Heart left ventricle (tissue), 16 donors: ENCODE data around the gene CACNA1C. TPM values are rescaled to one million over a fixed set of nuclear protein-coding genes. Genes with fewer than 3 reads are reported as not detected.
A peak's percentile ranks its signal among the peaks of the same experiment; 100 is the strongest.

Source experiments
- ATAC-seq, 4 donors: fragments of 200-7000 bp; cut with Tn5 transposase; one replicate each; pipeline ENCODE4 v1.9.1; 2020 to 2022; ENCODE audit warnings: moderate library complexity in 4 of 4, mild to moderate bottlenecking in 3 of 4, moderate number of reproducible peaks in 1 of 4
- DNase-seq, 5 donors: peaks; one replicate each; pipeline ENCODE4 v3.0.0-alpha.2; 2020
- H3K27ac ChIP-seq, 12 donors: fragments of 200-600 bp; sonication (generic) in 4 of 12; one replicate each; pipeline versions ENCODE4 v1.5.0 to v1.8.0; 2016 to 2022; ENCODE audit warnings: mild to moderate bottlenecking in 2 of 12
- H3K27me3 ChIP-seq, 9 donors: fragments of 200-600 bp; sonication (generic) in 2 of 9; one replicate each; pipeline versions ENCODE4 v1.5.1 to v1.8.0; 2016 to 2022; ENCODE audit warnings: mild to moderate bottlenecking in 3 of 9
- H3K36me3 ChIP-seq, 9 donors: fragments of 200-600 bp; sonication (generic) in 2 of 9; one replicate each; pipeline versions ENCODE4 v1.5.0 to v1.8.0; 2018 to 2022; ENCODE audit warnings: mild to moderate bottlenecking in 2 of 9
- H3K4me1 ChIP-seq, 12 donors: fragments of 200-600 bp; sonication (generic) in 4 of 12; one replicate each; pipeline versions ENCODE4 v1.5.0 to v1.8.0; 2016 to 2022; ENCODE audit warnings: mild to moderate bottlenecking in 3 of 12
- H3K4me3 ChIP-seq, 12 donors: fragments of 200-600 bp; sonication (generic) in 4 of 12; one replicate each; pipeline versions ENCODE4 v1.5.0 to v1.8.0; 2017 to 2022; ENCODE audit warnings: mild to moderate bottlenecking in 9 of 12, moderate library complexity in 4 of 12
- H3K9me3 ChIP-seq, 12 donors: fragments of 200-600 bp; sonication (generic) in 4 of 12; one replicate each; pipeline versions ENCODE4 v1.5.0 to v1.8.0; 2016 to 2022; ENCODE audit warnings: mild to moderate bottlenecking in 1 of 12
- CTCF ChIP-seq, 12 donors: fragments of 200-600 bp; sonication (generic) in 4 of 12; IDR thresholded peaks; one replicate each; pipeline versions ENCODE4 v1.5.0 to v1.8.0; 2018 to 2022; ENCODE audit warnings: antibody characterized with exemption in 12 of 12, mild to moderate bottlenecking in 5 of 12
- POLR2A ChIP-seq, 2 donors: fragments of 450-650 bp; IDR thresholded peaks; one replicate each; pipeline ENCODE4 v1.6.1; 2017; ENCODE audit warnings: antibody characterized with exemption in 2 of 2, mild to moderate bottlenecking in 2 of 2, moderate library complexity in 2 of 2
- WGBS, 4 donors: extraction: QIAGEN DNeasy Blood & Tissue Kit in 2 of 4; methylation state at CpG; one replicate each; pipeline versions ENCODE4 v1.1.5 to v1.1.7; 2013 to 2018; 5-methylcytosine and 5-hydroxymethylcytosine counted together
- intact Hi-C, 10 donors: fragments of 100-400 bp; cut with DNase I; formaldehyde crosslinking; loops; one replicate each; pipeline versions ENCODE4 v1.11.1 to v1.14.2; 2022
- polyA plus RNA-seq, 2 donors: library from polyadenylated mRNA; stranded (reverse); fragments of 200-250 nt; gene quantifications; one replicate each; pipeline ENCODE4 v1.2.3, GENCODE V29; 2013
- total RNA-seq, 9 donors: library from RNA; depleted of rRNA in 2 of 9; stranded (reverse); fragments of >200 nt in 2 of 9; fragmentation: NEBNext Ultra II Directional in 3 of 9; extraction: Animal tissue kit (Norgen Biotek cat#: 25700) in 3 of 9; gene quantifications; one replicate each; pipeline versions ENCODE4 v1.1.0 to v1.2.4, GENCODE V29; 2016 to 2023
- donor health status: ischemic (EF 13 %, LVEDD 7.1; RV severe dilation, severe dysfunction).
- donor health status: healthy with polysubstance abuse.
- donor health status: DM: no; HTN: yes; CAD: no.
- donor health status: DM: no; HTN: no; CAD: no.
- donor health status: ischemic (EF 25% LVEDD 6.9; RV normal size, moderate dysfunction).
- donor health status: ischemic (EF 25% LVEDD 5.7; RV mildly dilated, moderate dysfunction).
- donor health status: healthy.
- donor health status: DM: yes; HTN: yes; CAD: no.
- donor health status: ischemic (EF 35%, LVEDD 5.7; RV mildly dilated, moderate dysfunction).
- donor health status: nonischemic (EF 11% LVEDD 7.7; RV severe dilation, severe dysfunction).
- donor health status: DM: yes; HTN: yes; CAD: no.
- donor health status: PGD.
- donor health status: ischemic (EF 29% LVEDD 5.4; RV normal size, mild dysfunction).
- donor health status: nonischemic (EF 23%, LVEDD 6.1; RV moderate dilation, normal function).

Gene CACNA1C
- total and polyA plus RNA-seq, 11 donors, result 41.9 to 196 (median 164) TPM

GRCh38 chr12:2267703-2268470 is 215.1 kb downstream of the CACNA1C start:
- no peaks in the 10 kb centered on the region for H3K36me3 ChIP-seq
- ATAC-seq (no peak), DNase-seq (no peak)
- no peaks in the 10 kb centered on the region for H3K27me3 ChIP-seq
- no peaks in the 10 kb centered on the region for H3K9me3 ChIP-seq
- H3K4me3 ChIP-seq, result no peak overlapping the region
- TF ChIP-seq POLR2A (IDR thresholded peaks at IDR 0.05), result no peak
- H3K4me1 ChIP-seq, result peaks cover 0 to 79% (median 50%) of the 10 kb centered on the region in 12 donors
- H3K27ac ChIP-seq, result peak overlapping the region in 6 of 12 donors; percentile 7 to 73 (median 37)
- WGBS, 4 donors, result 66 to 68% (median 67%) methylated on average over 13 of the region's 13 CpGs
- intact Hi-C loops, result no loop called here

- Histone ChIP-seq H3K4me1 (peaks cover 0 to 79% (median 51%) of the 10 kb centered on the region in 12 donors), H3K36me3 (no peaks in the 10 kb centered on the region), H3K27me3 (no peaks in the 10 kb centered on the region), H3K27ac (peak overlapping the region in 7 of 12 donors; percentile 7 to 73 (median 35)), H3K9me3 (no peaks in the 10 kb centered on the region), H3K4me3 (no peak overlapping the region)
- ATAC-seq (peak in 1 of 4 donors; percentile 3), DNase-seq (no peak)
- 57 to 70% (median 63%) methylated on average over 15 to 18 of the region's 18 CpGs for WGBS, 4 donors
- intact Hi-C loops, result no loop called here
- TF ChIP-seq POLR2A (IDR thresholded peaks at IDR 0.05) (no peak), CTCF (IDR thresholded peaks at IDR 0.05) (no peak)
Observed at GRCh38 chr12:2268471-2269286, 215.9 kb downstream of the CACNA1C start.

GRCh38 chr12:2270846-2271245 is 218.1 kb downstream of the CACNA1C start:
- Histone ChIP-seq H3K27ac (peak overlapping the region in 1 of 12 donors; percentile 73), H3K4me3 (no peak overlapping the region), H3K36me3 (no peaks in the 10 kb centered on the region), H3K4me1 (peaks cover 0 to 74% (median 36%) of the 10 kb centered on the region in 12 donors), H3K27me3 (no peaks in the 10 kb centered on the region), H3K9me3 (no peaks in the 10 kb centered on the region)
- TF ChIP-seq POLR2A (IDR thresholded peaks at IDR 0.05) (no peak), CTCF (IDR thresholded peaks at IDR 0.05) (no peak)
- 84 to 91% (median 85%) methylated on average over 6 of the region's 6 CpGs for WGBS, 4 donors
- intact Hi-C loops, result loop anchor here in 7 of 10 donors (5.0 to 10.0 kb wide), 8 partner anchors 86 to 466 kb away; partner anchors contain the start of gene CACNA1C (in 1 of the 7)
- DNase-seq, result no peak
- ATAC-seq, result no peak

GRCh38 chr12:2271961-2272360 is 219.2 kb downstream of the CACNA1C start:
- peak overlapping the region in 2 of 12 donors; percentile 15 to 73 for H3K27ac ChIP-seq

More at GRCh38 chr12:2271961-2272360, 219.2 kb downstream of the CACNA1C start:
- Histone ChIP-seq H3K4me3 (no peak overlapping the region), H3K27me3 (no peaks in the 10 kb centered on the region), H3K9me3 (no peaks in the 10 kb centered on the region), H3K36me3 (no peaks in the 10 kb centered on the region), H3K4me1 (peaks cover 0 to 75% (median 30%) of the 10 kb centered on the region in 12 donors)
- ATAC-seq, result no peak
- intact Hi-C loops, result loop anchor here in 7 of 10 donors (5.0 to 10.0 kb wide), 8 partner anchors 87 to 467 kb away; partner anchors contain the start of gene CACNA1C (in 1 of the 7)
- DNase-seq, result no peak
- TF ChIP-seq CTCF (IDR thresholded peaks at IDR 0.05) (no peak), POLR2A (IDR thresholded peaks at IDR 0.05) (no peak)
- 69 to 78% (median 75%) methylated on average over 4 of the region's 4 CpGs for WGBS, 4 donors
